ENCODE data around the gene CATSPERE.

CATSPERE gene

DNA sequence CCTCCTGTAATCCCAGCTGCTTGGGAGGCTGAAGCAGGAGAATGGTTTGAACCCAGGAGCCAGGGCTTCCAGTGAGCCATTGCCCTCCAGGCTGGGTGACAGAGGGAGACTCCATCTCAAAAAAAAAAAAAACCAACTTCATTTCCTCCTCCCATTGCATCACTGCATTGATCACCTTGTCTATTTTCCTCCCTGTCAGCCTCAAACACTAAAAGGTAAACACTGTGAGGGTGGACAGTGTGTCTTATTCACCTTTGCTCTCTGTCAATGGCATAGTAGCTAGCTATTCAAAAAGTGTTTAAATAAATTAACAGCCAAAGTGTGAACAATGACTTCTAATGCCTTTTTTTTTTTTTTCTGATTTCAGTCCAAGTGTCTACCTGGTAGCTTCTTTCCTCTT lies 178.5 kb downstream of the CATSPERE start:
- Histone ChIP-seq H3K4me1 (ENCODE audit: low read length) (no peaks in the 10 kb centered on the region), H3K79me2 (ENCODE audit: low read length) (no peaks in the 10 kb centered on the region), H3K4me3 (ENCODE audit: low read length) (no peak overlapping the region), H3K27me3 (replicated peaks; ENCODE audit: insufficient read depth, low read length) (no peaks in the 10 kb centered on the region), H3K9me3 (replicated peaks; ENCODE audit: insufficient read depth, low read length) (no peaks in the 10 kb centered on the region), H3K36me3 (replicated peaks; ENCODE audit: insufficient read depth, low read length) (no peaks in the 10 kb centered on the region), H3K9me2 (replicated peaks; ENCODE audit: insufficient read depth, low read length) (no peaks in the 10 kb centered on the region), H3F3A (ENCODE audit: insufficient read depth, low read length) (no peaks in the 10 kb centered on the region), H2AFZ (ENCODE audit: low read length) (no peak overlapping the region), H3K9ac (ENCODE audit: low read length) (no peak overlapping the region), H4K20me1 (ENCODE audit: insufficient read depth, low read length) (no peaks in the 10 kb centered on the region), H3K4me2 (ENCODE audit: low read depth, low read length) (no peak overlapping the region), H3K27ac (ENCODE audit: low read length) (no peak overlapping the region)
- DNase-seq, result no peak
- TF ChIP-seq EZH2 (optimal IDR thresholded peaks at IDR 0.05; ENCODE audit: low read depth, low read length) (no peak), EZH2phosphoT487 (IDR thresholded peaks at IDR 0.05; ENCODE audit: low read length) (no peak)
- TF ChIP-seq, protein P1, sequence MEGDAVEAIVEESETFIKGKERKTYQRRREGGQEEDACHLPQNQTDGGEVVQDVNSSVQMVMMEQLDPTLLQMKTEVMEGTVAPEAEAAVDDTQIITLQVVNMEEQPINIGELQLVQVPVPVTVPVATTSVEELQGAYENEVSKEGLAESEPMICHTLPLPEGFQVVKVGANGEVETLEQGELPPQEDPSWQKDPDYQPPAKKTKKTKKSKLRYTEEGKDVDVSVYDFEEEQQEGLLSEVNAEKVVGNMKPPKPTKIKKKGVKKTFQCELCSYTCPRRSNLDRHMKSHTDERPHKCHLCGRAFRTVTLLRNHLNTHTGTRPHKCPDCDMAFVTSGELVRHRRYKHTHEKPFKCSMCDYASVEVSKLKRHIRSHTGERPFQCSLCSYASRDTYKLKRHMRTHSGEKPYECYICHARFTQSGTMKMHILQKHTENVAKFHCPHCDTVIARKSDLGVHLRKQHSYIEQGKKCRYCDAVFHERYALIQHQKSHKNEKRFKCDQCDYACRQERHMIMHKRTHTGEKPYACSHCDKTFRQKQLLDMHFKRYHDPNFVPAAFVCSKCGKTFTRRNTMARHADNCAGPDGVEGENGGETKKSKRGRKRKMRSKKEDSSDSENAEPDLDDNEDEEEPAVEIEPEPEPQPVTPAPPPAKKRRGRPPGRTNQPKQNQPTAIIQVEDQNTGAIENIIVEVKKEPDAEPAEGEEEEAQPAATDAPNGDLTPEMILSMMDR (IDR thresholded peaks at IDR 0.05; ENCODE audit: low read length), result no peak

DNA sequence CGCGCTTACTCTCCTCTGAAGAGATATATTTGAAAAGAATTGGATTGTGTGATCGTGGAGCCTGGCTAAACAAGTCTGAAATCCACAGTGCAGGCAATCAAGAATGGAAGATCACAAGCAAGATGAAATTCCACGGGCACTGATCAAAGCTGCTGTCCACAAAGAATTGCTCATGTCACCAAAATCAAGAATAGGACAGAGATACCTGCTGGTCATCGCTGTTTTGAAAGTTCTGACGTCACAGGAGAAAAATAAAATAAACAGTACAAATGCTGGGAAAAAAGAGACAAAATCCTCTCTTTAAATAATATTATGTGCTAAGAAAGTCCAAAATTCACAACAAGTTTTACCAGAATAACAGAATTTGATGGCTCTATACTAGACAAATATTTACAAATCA lies 179.8 kb downstream of the CATSPERE start:
- Histone ChIP-seq H3F3A (ENCODE audit: insufficient read depth, low read length) (no peaks in the 10 kb centered on the region), H2AFZ (ENCODE audit: low read length) (no peak overlapping the region), H3K4me2 (ENCODE audit: low read depth, low read length) (no peak overlapping the region), H3K27me3 (replicated peaks; ENCODE audit: insufficient read depth, low read length) (no peaks in the 10 kb centered on the region), H3K9me2 (replicated peaks; ENCODE audit: insufficient read depth, low read length) (no peaks in the 10 kb centered on the region), H3K27ac (ENCODE audit: low read length) (no peak overlapping the region), H3K9ac (ENCODE audit: low read length) (no peak overlapping the region), H3K9me3 (replicated peaks; ENCODE audit: insufficient read depth, low read length) (no peaks in the 10 kb centered on the region), H3K4me1 (ENCODE audit: low read length) (no peaks in the 10 kb centered on the region), H3K4me3 (ENCODE audit: low read length) (no peak overlapping the region), H3K36me3 (replicated peaks; ENCODE audit: insufficient read depth, low read length) (no peaks in the 10 kb centered on the region), H3K79me2 (ENCODE audit: low read length) (no peaks in the 10 kb centered on the region), H4K20me1 (ENCODE audit: insufficient read depth, low read length) (no peaks in the 10 kb centered on the region)
- TF ChIP-seq, protein P1 (IDR thresholded peaks at IDR 0.05; ENCODE audit: low read length), result no peak
- TF ChIP-seq EZH2 (optimal IDR thresholded peaks at IDR 0.05; ENCODE audit: low read depth, low read length) (no peak), EZH2phosphoT487 (IDR thresholded peaks at IDR 0.05; ENCODE audit: low read length) (no peak)
- DNase-seq, result no peak

- TF ChIP-seq EZH2 (optimal IDR thresholded peaks at IDR 0.05; ENCODE audit: low read depth, low read length) (no peak), EZH2phosphoT487 (IDR thresholded peaks at IDR 0.05; ENCODE audit: low read length) (no peak)
- TF ChIP-seq, protein P1 (IDR thresholded peaks at IDR 0.05; ENCODE audit: low read length), result no peak
- no peaks in the 10 kb centered on the region for H3K9me2 ChIP-seq (replicated peaks; ENCODE audit: insufficient read depth, low read length)
Measured at GRCh38 chr1:244642526-244642925, 181.5 kb downstream of the CATSPERE start.

More at GRCh38 chr1:244642526-244642925, 181.5 kb downstream of the CATSPERE start:
- Histone ChIP-seq H3K27ac (ENCODE audit: low read length) (no peak overlapping the region), H3K9ac (ENCODE audit: low read length) (no peak overlapping the region), H3K36me3 (replicated peaks; ENCODE audit: insufficient read depth, low read length) (no peaks in the 10 kb centered on the region), H3K4me3 (ENCODE audit: low read length) (no peak overlapping the region), H4K20me1 (ENCODE audit: insufficient read depth, low read length) (no peaks in the 10 kb centered on the region), H3K4me1 (ENCODE audit: low read length) (no peaks in the 10 kb centered on the region), H3F3A (ENCODE audit: insufficient read depth, low read length) (no peaks in the 10 kb centered on the region), H3K79me2 (ENCODE audit: low read length) (no peaks in the 10 kb centered on the region), H2AFZ (ENCODE audit: low read length) (no peak overlapping the region), H3K4me2 (ENCODE audit: low read depth, low read length) (no peak overlapping the region), H3K9me3 (replicated peaks; ENCODE audit: insufficient read depth, low read length) (no peaks in the 10 kb centered on the region), H3K27me3 (replicated peaks; ENCODE audit: insufficient read depth, low read length) (no peaks in the 10 kb centered on the region)
- no peak for DNase-seq

Data from MM.1S (cell line).